HEK293 (cell line): ENCODE measurements around the gene RAB11A.

Source experiments
- BCL11B ChIP-seq: fragments of 450-650 bp; formaldehyde crosslinking; IDR thresholded peaks from 2 replicates; pipeline ENCODE4 v1.5.1; 2016; ENCODE audit warnings: low read depth, missing biosample characterization, missing genetic modification characterization
- FEZF1 ChIP-seq: fragments of 450-650 bp; formaldehyde crosslinking; IDR thresholded peaks from 2 replicates; pipeline ENCODE4 v1.5.1; 2016; ENCODE audit warnings: missing biosample characterization, missing genetic modification characterization
- MYNN ChIP-seq: fragments of 450-650 bp; formaldehyde crosslinking; IDR thresholded peaks from 2 replicates; pipeline ENCODE4 v1.5.1; 2016; ENCODE audit warnings: missing biosample characterization, missing genetic modification characterization, borderline replicate concordance
- ZBTB1 ChIP-seq: fragments of 450-650 bp; formaldehyde crosslinking; IDR thresholded peaks from 2 replicates; pipeline ENCODE4 v1.5.1; 2016; ENCODE audit warnings: missing biosample characterization, missing genetic modification characterization
- ZBTB17 ChIP-seq: fragments of 450-650 bp; formaldehyde crosslinking; IDR thresholded peaks from 2 replicates; pipeline ENCODE4 v1.5.1; 2016; ENCODE audit warnings: missing biosample characterization, missing genetic modification characterization
- ZBTB8A ChIP-seq: fragments of 450-650 bp; formaldehyde crosslinking; IDR thresholded peaks from 2 replicates; pipeline ENCODE4 v1.5.1; 2016; ENCODE audit warnings: missing biosample characterization, missing genetic modification characterization
- ZEB2 ChIP-seq: fragments of 450-650 bp; formaldehyde crosslinking; IDR thresholded peaks from 2 replicates; pipeline ENCODE4 v1.5.1; 2016; ENCODE audit warnings: missing biosample characterization, missing genetic modification characterization
- ZFP41 ChIP-seq: fragments of 450-650 bp; formaldehyde crosslinking; IDR thresholded peaks from 2 replicates; pipeline ENCODE4 v1.5.1; 2016; ENCODE audit warnings: missing biosample characterization, missing genetic modification characterization, borderline replicate concordance
- ZIC2 ChIP-seq: fragments of 450-650 bp; formaldehyde crosslinking; IDR thresholded peaks from 2 replicates; pipeline ENCODE4 v1.5.1; 2016; ENCODE audit warnings: missing biosample characterization, missing genetic modification characterization
- ZNF211 ChIP-seq: fragments of 450-650 bp; formaldehyde crosslinking; IDR thresholded peaks from 2 replicates; pipeline ENCODE4 v1.5.1; 2016; ENCODE audit warnings: low read depth, missing biosample characterization, missing genetic modification characterization
- ZNF274 ChIP-seq, 2 experiments: fragments of 200-500 bp in 1 of 2; fragments of 450-650 bp in 1 of 2; sonication (Bioruptor generic) in 1 of 2; formaldehyde crosslinking in 1 of 2; IDR thresholded peaks; 2 replicates each; pipeline versions ENCODE4 v1.5.1 to v1.6.1; 2014 to 2016; ENCODE audit warnings: borderline replicate concordance in 1 of 2, inconsistent platforms in 1 of 2, low read length in 1 of 2, missing biosample characterization in 1 of 2, missing genetic modification characterization in 1 of 2
- ZNF416 ChIP-seq: fragments of 450-650 bp; formaldehyde crosslinking; IDR thresholded peaks from 2 replicates; pipeline ENCODE4 v1.5.1; 2016; ENCODE audit warnings: missing biosample characterization, missing genetic modification characterization
- ZNF501 ChIP-seq: fragments of 450-650 bp; formaldehyde crosslinking; IDR thresholded peaks from 2 replicates; pipeline ENCODE4 v1.5.1; 2016; ENCODE audit warnings: missing biosample characterization, missing genetic modification characterization
- ZNF521 ChIP-seq: fragments of 450-650 bp; formaldehyde crosslinking; IDR thresholded peaks from 2 replicates; pipeline ENCODE4 v1.5.1; 2017; ENCODE audit warnings: missing biosample characterization, mild to moderate bottlenecking, missing genetic modification characterization
- ZNF558 ChIP-seq: fragments of 450-650 bp; formaldehyde crosslinking; IDR thresholded peaks from 2 replicates; pipeline ENCODE4 v1.5.1; 2016; ENCODE audit warnings: missing biosample characterization, missing genetic modification characterization
- ZNF571 ChIP-seq: fragments of 450-650 bp; formaldehyde crosslinking; IDR thresholded peaks from 2 replicates; pipeline ENCODE4 v1.5.0; 2017; ENCODE audit warnings: missing biosample characterization, missing genetic modification characterization
- ZNF600 ChIP-seq: fragments of 450-650 bp; formaldehyde crosslinking; IDR thresholded peaks from 2 replicates; pipeline ENCODE4 v1.5.1; 2016; ENCODE audit warnings: missing biosample characterization, missing genetic modification characterization
- ZNF658 ChIP-seq: fragments of 450-650 bp; formaldehyde crosslinking; IDR thresholded peaks from 2 replicates; pipeline ENCODE4; 2016; ENCODE audit warnings: missing biosample characterization, missing genetic modification characterization
- ZNF747 ChIP-seq: fragments of 450-650 bp; formaldehyde crosslinking; IDR thresholded peaks from 2 replicates; pipeline ENCODE4 v1.5.1; 2016; ENCODE audit warnings: missing biosample characterization, missing genetic modification characterization
- ZNF777 ChIP-seq: fragments of 450-650 bp; formaldehyde crosslinking; IDR thresholded peaks from 2 replicates; pipeline ENCODE4 v1.5.1; 2017; ENCODE audit warnings: missing biosample characterization, missing genetic modification characterization, borderline replicate concordance
- ZSCAN30 ChIP-seq: fragments of 450-650 bp; IDR thresholded peaks from 2 replicates; pipeline ENCODE4 v1.5.1; 2018; ENCODE audit warnings: missing biosample characterization, mild to moderate bottlenecking, missing genetic modification characterization, moderate library complexity
- TF ChIP-seq, protein P1 (sequence below): fragments of 450-650 bp; formaldehyde crosslinking; IDR thresholded peaks from 2 replicates; pipeline ENCODE4 v1.5.1; 2016; ENCODE audit warnings: missing biosample characterization, missing genetic modification characterization, borderline replicate concordance
- TF ChIP-seq, protein P2 (sequence below): fragments of 450-650 bp; formaldehyde crosslinking; IDR thresholded peaks from 2 replicates; pipeline ENCODE4 v1.5.1; 2016; ENCODE audit warnings: missing biosample characterization, missing genetic modification characterization
- TF ChIP-seq, protein P3 (sequence below): fragments of 450-650 bp; formaldehyde crosslinking; IDR thresholded peaks from 2 replicates; pipeline ENCODE4 v1.5.1; 2016; ENCODE audit warnings: missing biosample characterization, missing genetic modification characterization
- TF ChIP-seq, protein P4 (sequence below): sonication (generic); formaldehyde crosslinking; IDR thresholded peaks from 2 replicates; pipeline ENCODE4 v1.8.1; 2022; ENCODE audit warnings: mild to moderate bottlenecking, moderate library complexity, missing genetic modification reagents
- TF ChIP-seq, protein P5 (sequence below): fragments of 450-650 bp; formaldehyde crosslinking; IDR thresholded peaks from 2 replicates; pipeline ENCODE4 v1.5.1; 2016; ENCODE audit warnings: missing biosample characterization, missing genetic modification characterization
- TF ChIP-seq, protein P6 (sequence below): fragments of 450-650 bp; formaldehyde crosslinking; IDR thresholded peaks from 2 replicates; pipeline ENCODE4 v1.5.1; 2016; ENCODE audit warnings: missing biosample characterization, missing genetic modification characterization

The RAB11A gene

DNA sequence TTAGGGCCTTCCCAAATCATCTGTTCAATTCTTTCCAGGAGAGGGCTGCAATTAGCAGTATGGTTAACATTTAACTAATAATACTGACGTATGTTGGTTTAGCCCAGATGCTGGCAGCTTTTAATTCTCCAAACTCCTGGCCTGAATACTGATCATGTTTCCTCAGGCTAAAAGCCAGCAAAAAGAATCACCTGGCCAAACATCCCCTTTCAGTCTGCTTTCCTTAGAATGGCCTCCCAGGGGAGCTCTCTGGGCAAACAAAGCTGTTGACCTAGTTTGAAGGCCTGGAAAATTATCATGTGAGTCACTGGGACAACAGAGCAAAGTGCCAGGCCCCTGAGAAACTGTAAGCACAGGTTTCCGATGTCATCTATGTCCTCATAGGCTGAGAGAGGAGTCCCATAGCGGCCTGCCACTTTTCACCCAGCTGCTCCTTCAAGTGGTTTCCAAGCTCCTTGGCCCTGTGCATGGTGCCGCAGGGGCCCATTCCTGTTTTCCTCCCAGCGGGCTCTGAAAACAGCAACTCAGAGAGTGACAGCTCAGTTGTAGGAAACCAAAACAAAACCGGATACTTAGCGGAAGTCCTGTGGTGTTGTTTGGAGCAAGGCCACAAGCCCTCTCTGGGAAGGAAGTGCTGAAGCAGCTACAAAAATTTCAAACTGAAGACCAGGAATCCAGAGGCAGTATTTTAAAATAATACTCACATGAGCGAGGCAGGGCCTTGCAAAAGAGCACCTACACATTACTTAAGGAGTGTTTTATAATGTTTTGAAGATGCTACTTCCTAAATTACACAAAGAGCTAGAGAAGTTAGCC is 36.5 kb upstream of the RAB11A start (continued):
- TF ChIP-seq BCL11B (tag by site-specific recombination) (no peak), ZNF501 (tag by site-specific recombination) (peak; percentile 87), ZBTB17 (tag by site-specific recombination) (peak; percentile 97), ZNF658 (tag by site-specific recombination) (no peak), ZNF416 (no peak), MYNN (tag by site-specific recombination) (no peak), ZNF571 (tag by site-specific recombination) (no peak), ZEB2 (tag by site-specific recombination) (peak; percentile 97), ZFP41 (no peak), ZNF747 (tag by site-specific recombination) (no peak), ZNF558 (peak; percentile 27), ZSCAN30 (tag by site-specific recombination) (peak; percentile 93), ZNF521 (no peak), ZNF777 (tag by site-specific recombination) (no peak), ZBTB1 (tag by site-specific recombination) (peak; percentile 85; the same call in 1 of the 2 replicates), ZIC2 (tag by site-specific recombination) (peak; percentile 98), ZBTB8A (tag by site-specific recombination) (peak; percentile 74), ZNF211 (tag by site-specific recombination) (no peak), FEZF1 (tag by site-specific recombination) (peak; percentile 99), ZNF600 (tag by site-specific recombination) (peak; percentile 87), ZNF274 (IDR thresholded peaks at IDR 0.05; ENCODE audit: low read length) (no peak), ZNF274 (tag by site-specific recombination; IDR thresholded peaks at IDR 0.05; ENCODE audit: borderline replicate concordance) (no peak)
- TF ChIP-seq, protein P1, sequence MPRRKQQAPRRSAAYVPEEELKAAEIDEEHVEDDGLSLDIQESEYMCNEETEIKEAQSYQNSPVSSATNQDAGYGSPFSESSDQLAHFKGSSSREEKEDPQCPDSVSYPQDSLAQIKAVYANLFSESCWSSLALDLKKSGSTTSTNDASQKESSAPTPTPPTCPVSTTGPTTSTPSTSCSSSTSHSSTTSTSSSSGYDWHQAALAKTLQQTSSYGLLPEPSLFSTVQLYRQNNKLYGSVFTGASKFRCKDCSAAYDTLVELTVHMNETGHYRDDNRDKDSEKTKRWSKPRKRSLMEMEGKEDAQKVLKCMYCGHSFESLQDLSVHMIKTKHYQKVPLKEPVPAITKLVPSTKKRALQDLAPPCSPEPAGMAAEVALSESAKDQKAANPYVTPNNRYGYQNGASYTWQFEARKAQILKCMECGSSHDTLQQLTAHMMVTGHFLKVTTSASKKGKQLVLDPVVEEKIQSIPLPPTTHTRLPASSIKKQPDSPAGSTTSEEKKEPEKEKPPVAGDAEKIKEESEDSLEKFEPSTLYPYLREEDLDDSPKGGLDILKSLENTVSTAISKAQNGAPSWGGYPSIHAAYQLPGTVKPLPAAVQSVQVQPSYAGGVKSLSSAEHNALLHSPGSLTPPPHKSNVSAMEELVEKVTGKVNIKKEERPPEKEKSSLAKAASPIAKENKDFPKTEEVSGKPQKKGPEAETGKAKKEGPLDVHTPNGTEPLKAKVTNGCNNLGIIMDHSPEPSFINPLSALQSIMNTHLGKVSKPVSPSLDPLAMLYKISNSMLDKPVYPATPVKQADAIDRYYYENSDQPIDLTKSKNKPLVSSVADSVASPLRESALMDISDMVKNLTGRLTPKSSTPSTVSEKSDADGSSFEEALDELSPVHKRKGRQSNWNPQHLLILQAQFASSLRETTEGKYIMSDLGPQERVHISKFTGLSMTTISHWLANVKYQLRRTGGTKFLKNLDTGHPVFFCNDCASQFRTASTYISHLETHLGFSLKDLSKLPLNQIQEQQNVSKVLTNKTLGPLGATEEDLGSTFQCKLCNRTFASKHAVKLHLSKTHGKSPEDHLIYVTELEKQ (tag by site-specific recombination), result peak; percentile 93
- TF ChIP-seq, protein P2, sequence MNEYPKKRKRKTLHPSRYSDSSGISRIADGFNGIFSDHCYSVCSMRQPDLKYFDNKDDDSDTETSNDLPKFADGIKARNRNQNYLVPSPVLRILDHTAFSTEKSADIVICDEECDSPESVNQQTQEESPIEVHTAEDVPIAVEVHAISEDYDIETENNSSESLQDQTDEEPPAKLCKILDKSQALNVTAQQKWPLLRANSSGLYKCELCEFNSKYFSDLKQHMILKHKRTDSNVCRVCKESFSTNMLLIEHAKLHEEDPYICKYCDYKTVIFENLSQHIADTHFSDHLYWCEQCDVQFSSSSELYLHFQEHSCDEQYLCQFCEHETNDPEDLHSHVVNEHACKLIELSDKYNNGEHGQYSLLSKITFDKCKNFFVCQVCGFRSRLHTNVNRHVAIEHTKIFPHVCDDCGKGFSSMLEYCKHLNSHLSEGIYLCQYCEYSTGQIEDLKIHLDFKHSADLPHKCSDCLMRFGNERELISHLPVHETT (tag by site-specific recombination), result peak; percentile 97
- TF ChIP-seq, protein P3, sequence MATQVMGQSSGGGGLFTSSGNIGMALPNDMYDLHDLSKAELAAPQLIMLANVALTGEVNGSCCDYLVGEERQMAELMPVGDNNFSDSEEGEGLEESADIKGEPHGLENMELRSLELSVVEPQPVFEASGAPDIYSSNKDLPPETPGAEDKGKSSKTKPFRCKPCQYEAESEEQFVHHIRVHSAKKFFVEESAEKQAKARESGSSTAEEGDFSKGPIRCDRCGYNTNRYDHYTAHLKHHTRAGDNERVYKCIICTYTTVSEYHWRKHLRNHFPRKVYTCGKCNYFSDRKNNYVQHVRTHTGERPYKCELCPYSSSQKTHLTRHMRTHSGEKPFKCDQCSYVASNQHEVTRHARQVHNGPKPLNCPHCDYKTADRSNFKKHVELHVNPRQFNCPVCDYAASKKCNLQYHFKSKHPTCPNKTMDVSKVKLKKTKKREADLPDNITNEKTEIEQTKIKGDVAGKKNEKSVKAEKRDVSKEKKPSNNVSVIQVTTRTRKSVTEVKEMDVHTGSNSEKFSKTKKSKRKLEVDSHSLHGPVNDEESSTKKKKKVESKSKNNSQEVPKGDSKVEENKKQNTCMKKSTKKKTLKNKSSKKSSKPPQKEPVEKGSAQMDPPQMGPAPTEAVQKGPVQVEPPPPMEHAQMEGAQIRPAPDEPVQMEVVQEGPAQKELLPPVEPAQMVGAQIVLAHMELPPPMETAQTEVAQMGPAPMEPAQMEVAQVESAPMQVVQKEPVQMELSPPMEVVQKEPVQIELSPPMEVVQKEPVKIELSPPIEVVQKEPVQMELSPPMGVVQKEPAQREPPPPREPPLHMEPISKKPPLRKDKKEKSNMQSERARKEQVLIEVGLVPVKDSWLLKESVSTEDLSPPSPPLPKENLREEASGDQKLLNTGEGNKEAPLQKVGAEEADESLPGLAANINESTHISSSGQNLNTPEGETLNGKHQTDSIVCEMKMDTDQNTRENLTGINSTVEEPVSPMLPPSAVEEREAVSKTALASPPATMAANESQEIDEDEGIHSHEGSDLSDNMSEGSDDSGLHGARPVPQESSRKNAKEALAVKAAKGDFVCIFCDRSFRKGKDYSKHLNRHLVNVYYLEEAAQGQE (tag by site-specific recombination), result peak; percentile 24; the same call in 1 of the 2 replicates
- TF ChIP-seq, protein P4, sequence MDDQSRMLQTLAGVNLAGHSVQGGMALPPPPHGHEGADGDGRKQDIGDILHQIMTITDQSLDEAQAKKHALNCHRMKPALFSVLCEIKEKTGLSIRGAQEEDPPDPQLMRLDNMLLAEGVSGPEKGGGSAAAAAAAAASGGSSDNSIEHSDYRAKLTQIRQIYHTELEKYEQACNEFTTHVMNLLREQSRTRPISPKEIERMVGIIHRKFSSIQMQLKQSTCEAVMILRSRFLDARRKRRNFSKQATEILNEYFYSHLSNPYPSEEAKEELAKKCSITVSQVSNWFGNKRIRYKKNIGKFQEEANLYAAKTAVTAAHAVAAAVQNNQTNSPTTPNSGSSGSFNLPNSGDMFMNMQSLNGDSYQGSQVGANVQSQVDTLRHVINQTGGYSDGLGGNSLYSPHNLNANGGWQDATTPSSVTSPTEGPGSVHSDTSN (CRISPR knock-in tag), result no peak
- TF ChIP-seq, protein P5, sequence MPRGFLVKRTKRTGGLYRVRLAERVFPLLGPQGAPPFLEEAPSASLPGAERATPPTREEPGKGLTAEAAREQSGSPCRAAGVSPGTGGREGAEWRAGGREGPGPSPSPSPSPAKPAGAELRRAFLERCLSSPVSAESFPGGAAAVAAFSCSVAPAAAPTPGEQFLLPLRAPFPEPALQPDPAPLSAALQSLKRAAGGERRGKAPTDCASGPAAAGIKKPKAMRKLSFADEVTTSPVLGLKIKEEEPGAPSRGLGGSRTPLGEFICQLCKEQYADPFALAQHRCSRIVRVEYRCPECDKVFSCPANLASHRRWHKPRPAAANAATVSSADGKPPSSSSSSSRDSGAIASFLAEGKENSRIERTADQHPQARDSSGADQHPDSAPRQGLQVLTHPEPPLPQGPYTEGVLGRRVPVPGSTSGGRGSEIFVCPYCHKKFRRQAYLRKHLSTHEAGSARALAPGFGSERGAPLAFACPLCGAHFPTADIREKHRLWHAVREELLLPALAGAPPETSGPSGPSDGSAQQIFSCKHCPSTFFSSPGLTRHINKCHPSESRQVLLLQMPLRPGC (tag by site-specific recombination), result peak; percentile 96
- TF ChIP-seq, protein P6, sequence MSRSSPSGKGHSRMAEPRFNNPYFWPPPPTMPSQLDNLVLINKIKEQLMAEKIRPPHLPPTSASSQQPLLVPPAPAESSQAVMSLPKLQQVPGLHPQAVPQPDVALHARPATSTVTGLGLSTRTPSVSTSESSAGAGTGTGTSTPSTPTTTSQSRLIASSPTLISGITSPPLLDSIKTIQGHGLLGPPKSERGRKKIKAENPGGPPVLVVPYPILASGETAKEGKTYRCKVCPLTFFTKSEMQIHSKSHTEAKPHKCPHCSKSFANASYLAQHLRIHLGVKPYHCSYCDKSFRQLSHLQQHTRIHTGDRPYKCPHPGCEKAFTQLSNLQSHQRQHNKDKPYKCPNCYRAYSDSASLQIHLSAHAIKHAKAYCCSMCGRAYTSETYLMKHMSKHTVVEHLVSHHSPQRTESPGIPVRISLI, result no peak
